Kidney (tissue), 14 donors: ENCODE data around the gene KCNAB1. TPM values are rescaled to one million over a fixed set of nuclear protein-coding genes. Genes with fewer than 3 reads are reported as not detected.

ENCODE experiments used
- DNase-seq, 5 donors: peaks; one replicate each; pipeline ENCODE4 v3.0.0-alpha.2; 2013 to 2020
- FAIRE-seq: peaks from 2 replicates; lab custom pipeline; 2012; peaks lifted over from hg19 to GRCh38; lab: Jason Lieb, UNC
- H3K27ac ChIP-seq, 2 donors: one replicate each; pipeline ENCODE4 v1.7.0; 2013; ENCODE audit warnings: low read depth in 2 of 2, low read length in 2 of 2, inconsistent platforms in 1 of 2
- H3K27me3 ChIP-seq: one replicate; pipeline ENCODE4 v1.7.1; 2013; ENCODE audit warnings: low read length, inconsistent platforms; ENCODE audit not compliant: control insufficient read depth, insufficient read depth
- H3K36me3 ChIP-seq, 3 donors: one replicate each; pipeline versions ENCODE4 v1.7.0 to v1.7.1; 2013; ENCODE audit warnings: low read length in 3 of 3, control low read depth in 1 of 3, inconsistent platforms in 1 of 3; ENCODE audit not compliant: insufficient read depth in 3 of 3, control insufficient read depth in 2 of 3
- H3K4me1 ChIP-seq, 3 donors: one replicate each; pipeline versions ENCODE4 v1.7.0 to v1.7.1; 2013; ENCODE audit warnings: low read length in 3 of 3, inconsistent platforms in 1 of 3, low read depth in 1 of 3; ENCODE audit not compliant: control insufficient read depth in 2 of 3, insufficient read depth in 2 of 3
- H3K4me3 ChIP-seq, 3 donors: one replicate each; pipeline versions ENCODE4 v1.7.0 to v1.8.1; 2013; ENCODE audit warnings: low read length in 3 of 3, control low read depth in 1 of 3, inconsistent platforms in 1 of 3
- H3K9ac ChIP-seq, 3 donors: one replicate each; pipeline versions ENCODE4 v1.7.0 to v1.7.1; 2013; ENCODE audit warnings: low read length in 3 of 3, control low read depth in 1 of 3, inconsistent platforms in 1 of 3
- H3K9me3 ChIP-seq, 3 donors: one replicate each; pipeline versions ENCODE4 v1.7.0 to v1.7.1; 2013; ENCODE audit warnings: low read length in 3 of 3, control low read depth in 1 of 3, inconsistent platforms in 1 of 3; ENCODE audit not compliant: control insufficient read depth in 2 of 3, insufficient read depth in 1 of 3
- CTCF ChIP-seq: IDR thresholded peaks from 3 replicates; pipeline ENCODE4 v1.5.1; 2012; ENCODE audit warnings: mild to moderate bottlenecking, moderate library complexity, borderline replicate concordance; ENCODE audit not compliant: insufficient read depth; ENCODE audit errors: extremely low read depth
- intact Hi-C: fragments of 100-400 bp; cut with DNase I; formaldehyde crosslinking; loops from one replicate; pipeline ENCODE4 v1.11.1; 2022
- polyA plus RNA-seq: library from polyadenylated mRNA; stranded (reverse); fragments of 350-450 nt; fragmentation: Illumina TruSeq; extraction: RNeasy Lipid Tissue Mini Kit (QIAGEN cat#74804); gene quantifications from one replicate; pipeline ENCODE4 v1.2.3, GENCODE V29; 2014; ENCODE audit warnings: low read depth, low replicate concordance; ENCODE audit not compliant: insufficient read depth
- total RNA-seq: library from RNA; stranded (reverse); fragmentation: NEBNext Ultra II Directional; extraction: Animal tissue kit (Norgen Biotek cat#: 25700); gene quantifications from one replicate; pipeline ENCODE4 v1.2.1, GENCODE V29; 2021
- donor health status: control.
- donor health status: control.
- donor health status: control.
- donor health status: control.
- donor health status: control.
- donor health status: DM: yes; HTN: yes; CAD: no.
- donor health status: Normal renal cell carcinoma (clear cell type).

KCNAB1 gene
- total and polyA plus RNA-seq, 2 donors from 2014 or later: 1.7 to 6.6 TPM

GRCh38 chr3:156575641-156576040, 455.3 kb downstream of the KCNAB1 start:
- Histone ChIP-seq H3K9ac (no peak overlapping the region), H3K4me3 (no peak overlapping the region), H3K27ac (no peak overlapping the region), H3K27me3 (no peaks in the 10 kb centered on the region), H3K36me3 (no peaks in the 10 kb centered on the region), H3K4me1 (no peaks in the 10 kb centered on the region), H3K9me3 (no peaks in the 10 kb centered on the region)
- no peak for DNase-seq
- FAIRE-seq: no peak
- TF ChIP-seq CTCF: no peak
- intact Hi-C loops: no loop called here

GRCh38 chr3:156576051-156576450, 455.7 kb downstream of the KCNAB1 start:
- no peaks in the 10 kb centered on the region for H3K4me1 ChIP-seq
- H3K36me3 ChIP-seq: no peaks in the 10 kb centered on the region
- H3K9me3 ChIP-seq: no peaks in the 10 kb centered on the region
- no peaks in the 10 kb centered on the region for H3K27me3 ChIP-seq
- TF ChIP-seq CTCF: no peak
- no peak overlapping the region for H3K4me3 ChIP-seq
- no peak overlapping the region for H3K9ac ChIP-seq
- FAIRE-seq (no peak), DNase-seq (no peak)
- no peak overlapping the region for H3K27ac ChIP-seq
- intact Hi-C loops: no loop called here

- intact Hi-C loops: no loop called here
- H3K27me3 ChIP-seq: no peaks in the 10 kb centered on the region
- DNase-seq: no peak
- TF ChIP-seq CTCF: no peak
- no peak overlapping the region for H3K9ac ChIP-seq
- H3K4me3 ChIP-seq: no peak overlapping the region
- H3K36me3 ChIP-seq: no peaks in the 10 kb centered on the region
- H3K9me3 ChIP-seq: no peaks in the 10 kb centered on the region
- no peak for FAIRE-seq
- H3K27ac ChIP-seq: no peak overlapping the region
- no peaks in the 10 kb centered on the region for H3K4me1 ChIP-seq
These were observed 456.4 kb downstream of the KCNAB1 start for GRCh38 chr3:156576651-156577348.

GRCh38 chr3:156577736-156578135, 457.4 kb downstream of the KCNAB1 start:
- H3K9ac ChIP-seq: no peak overlapping the region
- no peaks in the 10 kb centered on the region for H3K36me3 ChIP-seq
- intact Hi-C loops: no loop called here
- no peaks in the 10 kb centered on the region for H3K9me3 ChIP-seq
- no peak overlapping the region for H3K4me3 ChIP-seq
- no peak for DNase-seq
- no peak for TF ChIP-seq CTCF
- H3K27me3 ChIP-seq: no peaks in the 10 kb centered on the region
- no peak overlapping the region for H3K27ac ChIP-seq
- no peak for FAIRE-seq
- H3K4me1 ChIP-seq: no peaks in the 10 kb centered on the region
